GM12875 (cell line): ENCODE data around the gene ATG4B.
"Not testable (repeated sequence)": the region's sequence is repeated elsewhere in the genome, so short reads cannot be mapped to it uniquely, and the experiment has no call there.

ENCODE experiments used
- H3K4me3 ChIP-seq: one replicate; pipeline ENCODE4 v1.5.1; 2011; ENCODE audit warnings: low read depth, low read length, control low read depth
- CTCF ChIP-seq: IDR thresholded peaks from 2 replicates; pipeline ENCODE4 v1.5.1; 2011; ENCODE audit warnings: low read depth, mild to moderate bottlenecking, control low read depth, inconsistent platforms, low read length, moderate library complexity, borderline replicate concordance; ENCODE audit not compliant: insufficient read depth

ATG4B gene

GRCh38 chr2:241637018-241637794 lies at the start of gene ATG4B, which contains the start of gene THAP4:
Gene ATG4B (plus strand): TSS chr2:241637693. CDS start chr2:241637715, 22 bp downstream.
Gene THAP4 (minus strand): TSS chr2:241637158. CDS start chr2:241637017, 141 bp downstream.
- no peak for TF ChIP-seq CTCF
- peak within 1 kb of the TSS; percentile 92 for H3K4me3 ChIP-seq

GRCh38 chr2:241589863-241590262 lies 47.6 kb upstream of the ATG4B start:
- not testable (repeated sequence) for H3K4me3 ChIP-seq

- H3K4me3 ChIP-seq = not testable (repeated sequence)
Measured at GRCh38 chr2:241590496-241591455, 46.7 kb upstream of the ATG4B start.

GRCh38 chr2:241592126-241592845 lies 45.2 kb upstream of the ATG4B start:
- no peak overlapping the region for H3K4me3 ChIP-seq
- TF ChIP-seq CTCF = no peak

- no peak for TF ChIP-seq CTCF
- no peak overlapping the region for H3K4me3 ChIP-seq
Measured at GRCh38 chr2:241593271-241593670, 44.2 kb upstream of the ATG4B start.

GRCh38 chr2:241595600-241596140 lies 41.8 kb upstream of the ATG4B start:
- TF ChIP-seq CTCF = peak; percentile 32; the same call in 1 of the 2 replicates
- H3K4me3 ChIP-seq = no peak overlapping the region

- no peak for TF ChIP-seq CTCF
- H3K4me3 ChIP-seq = no peak overlapping the region
Measured at GRCh38 chr2:241597561-241597960, 39.9 kb upstream of the ATG4B start.
